ENCODE measurements around the gene IFNAR2. TPM values are rescaled to one million over a fixed set of nuclear protein-coding genes. Genes with fewer than 3 reads are reported as not detected.

IFNAR2 gene
- total and polyA plus RNA-seq, 8 donors = 7.5 to 22.5 (median 9.2) TPM; not detected in 1

- TF ChIP-seq, protein P1, sequence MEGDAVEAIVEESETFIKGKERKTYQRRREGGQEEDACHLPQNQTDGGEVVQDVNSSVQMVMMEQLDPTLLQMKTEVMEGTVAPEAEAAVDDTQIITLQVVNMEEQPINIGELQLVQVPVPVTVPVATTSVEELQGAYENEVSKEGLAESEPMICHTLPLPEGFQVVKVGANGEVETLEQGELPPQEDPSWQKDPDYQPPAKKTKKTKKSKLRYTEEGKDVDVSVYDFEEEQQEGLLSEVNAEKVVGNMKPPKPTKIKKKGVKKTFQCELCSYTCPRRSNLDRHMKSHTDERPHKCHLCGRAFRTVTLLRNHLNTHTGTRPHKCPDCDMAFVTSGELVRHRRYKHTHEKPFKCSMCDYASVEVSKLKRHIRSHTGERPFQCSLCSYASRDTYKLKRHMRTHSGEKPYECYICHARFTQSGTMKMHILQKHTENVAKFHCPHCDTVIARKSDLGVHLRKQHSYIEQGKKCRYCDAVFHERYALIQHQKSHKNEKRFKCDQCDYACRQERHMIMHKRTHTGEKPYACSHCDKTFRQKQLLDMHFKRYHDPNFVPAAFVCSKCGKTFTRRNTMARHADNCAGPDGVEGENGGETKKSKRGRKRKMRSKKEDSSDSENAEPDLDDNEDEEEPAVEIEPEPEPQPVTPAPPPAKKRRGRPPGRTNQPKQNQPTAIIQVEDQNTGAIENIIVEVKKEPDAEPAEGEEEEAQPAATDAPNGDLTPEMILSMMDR (IDR thresholded peaks at IDR 0.05) = no peak
- intact Hi-C loops (cut with DNase I; ENCODE audit: low total_unique reads) = no loop called here
These were observed 30.7 kb upstream of the IFNAR2 start for GRCh38 chr21:33199100-33199464.

GRCh38 chr21:33199516-33200217 is 30.1 kb upstream of the IFNAR2 start:
- WGBS, 5 donors = 18 to 24% (median 21%) methylated on average over 8 of the region's 8 CpGs
- no peaks in the 10 kb centered on the region for H3K27me3 ChIP-seq
- peak overlapping the region in 4 of 5 donors; percentile 5 to 40 (median 32) for H3K27ac ChIP-seq
- H3K4me1 ChIP-seq = peaks cover 16 to 56% (median 28%) of the 10 kb centered on the region in 4 donors
- no peaks in the 10 kb centered on the region for H3K36me3 ChIP-seq
- H3K4me3 ChIP-seq = no peak overlapping the region
- no peaks in the 10 kb centered on the region for H3K9me3 ChIP-seq
- intact Hi-C loops (cut with DNase I; ENCODE audit: low total_unique reads) = loop anchor here (5.0 to 10.0 kb wide), 2 partner anchors 175 to 243 kb away; no protein-coding TSS in a partner anchor
- DNase-seq = peak; percentile 83 to 97
- TF ChIP-seq POLR2AphosphoS5 (IDR thresholded peaks at IDR 0.05) (peak in 2 of 3 donors; percentile 62 to 80), POLR2A (IDR thresholded peaks at IDR 0.05) (no peak), EP300 (IDR thresholded peaks at IDR 0.05) (no peak)
- TF ChIP-seq, protein P1 (IDR thresholded peaks at IDR 0.05) = peak in 5 of 7 experiments; percentile 59 to 80 (median 67)

More at GRCh38 chr21:33199100-33199464, 30.7 kb upstream of the IFNAR2 start:
- Histone ChIP-seq H3K9me3 (no peaks in the 10 kb centered on the region), H3K27me3 (no peaks in the 10 kb centered on the region), H3K36me3 (no peaks in the 10 kb centered on the region), H3K4me3 (no peak overlapping the region), H3K27ac (peak overlapping the region in 4 of 5 donors; percentile 5 to 40 (median 20)), H3K4me1 (peaks cover 16 to 50% (median 27%) of the 10 kb centered on the region in 4 donors)
- no peak for DNase-seq
- WGBS, 5 donors = 65 to 77% (median 72%) methylated on average over 6 of the region's 6 CpGs

DNA sequence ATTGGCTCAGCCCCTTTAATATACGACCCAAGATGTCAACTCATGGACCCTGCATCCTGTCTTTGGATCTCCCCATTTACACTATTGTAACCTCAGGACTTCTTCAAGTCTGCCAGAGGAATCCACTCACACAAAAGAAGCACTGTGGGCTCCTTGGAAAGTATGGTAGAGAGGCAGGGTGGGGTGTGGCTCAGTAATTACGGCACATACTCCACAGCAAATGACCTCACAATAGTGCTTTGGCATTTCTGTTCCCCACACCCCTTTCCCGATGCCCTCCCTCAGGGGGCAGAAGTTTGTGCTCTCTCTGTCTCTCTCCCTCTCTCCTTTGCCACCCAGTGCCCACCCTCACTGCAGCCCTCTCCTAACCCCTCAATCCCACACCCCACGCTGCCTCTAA is 27.8 kb upstream of the IFNAR2 start:
- Histone ChIP-seq H3K27ac (no peak overlapping the region), H3K27me3 (no peaks in the 10 kb centered on the region), H3K36me3 (no peaks in the 10 kb centered on the region), H3K4me1 (peaks cover 14 to 59% (median 25%) of the 10 kb centered on the region in 4 donors), H3K4me3 (no peak overlapping the region), H3K9me3 (no peaks in the 10 kb centered on the region)
- intact Hi-C loops (cut with DNase I; ENCODE audit: low total_unique reads) = loop anchor here (5.0 to 10.0 kb wide), 2 partner anchors 173 to 240 kb away; no protein-coding TSS in a partner anchor
- DNase-seq = peak in 1 of 2 donors; percentile 54
- WGBS, 5 donors = 69 to 78% (median 75%) methylated on average over 4 of the region's 4 CpGs
- TF ChIP-seq POLR2AphosphoS5 (IDR thresholded peaks at IDR 0.05) = no peak
- TF ChIP-seq POLR2A (IDR thresholded peaks at IDR 0.05) = no peak
- TF ChIP-seq, protein P1 (IDR thresholded peaks at IDR 0.05) = no peak
- TF ChIP-seq EP300 (IDR thresholded peaks at IDR 0.05) = no peak

GRCh38 chr21:33202464-33203363 is 27.0 kb upstream of the IFNAR2 start:
- Histone ChIP-seq H3K4me3 (no peak overlapping the region), H3K27me3 (no peaks in the 10 kb centered on the region), H3K9me3 (no peaks in the 10 kb centered on the region), H3K36me3 (no peaks in the 10 kb centered on the region), H3K4me1 (peaks cover 6 to 51% (median 19%) of the 10 kb centered on the region in 4 donors), H3K27ac (peak overlapping the region in 4 of 5 donors; percentile 60 to 72 (median 70))
- WGBS, 5 donors = 77 to 88% (median 82%) methylated on average over 16 of the region's 16 CpGs
- TF ChIP-seq EP300 (IDR thresholded peaks at IDR 0.05) (no peak), POLR2AphosphoS5 (IDR thresholded peaks at IDR 0.05) (no peak), POLR2A (IDR thresholded peaks at IDR 0.05) (no peak)
- TF ChIP-seq, protein P1 (IDR thresholded peaks at IDR 0.05) = no peak
- intact Hi-C loops (cut with DNase I; ENCODE audit: low total_unique reads) = loop anchor here (5.0 to 10.0 kb wide), 2 partner anchors 172 to 240 kb away; no protein-coding TSS in a partner anchor
- DNase-seq = no peak
